ENCODE data around the gene ADAM12. TPM values are rescaled to one million over a fixed set of nuclear protein-coding genes. Genes with fewer than 3 reads are reported as not detected.

Gene ADAM12
- total and polyA plus RNA-seq, 2 donors from 2014 or later: 0.26 to 3.3 TPM

DNA sequence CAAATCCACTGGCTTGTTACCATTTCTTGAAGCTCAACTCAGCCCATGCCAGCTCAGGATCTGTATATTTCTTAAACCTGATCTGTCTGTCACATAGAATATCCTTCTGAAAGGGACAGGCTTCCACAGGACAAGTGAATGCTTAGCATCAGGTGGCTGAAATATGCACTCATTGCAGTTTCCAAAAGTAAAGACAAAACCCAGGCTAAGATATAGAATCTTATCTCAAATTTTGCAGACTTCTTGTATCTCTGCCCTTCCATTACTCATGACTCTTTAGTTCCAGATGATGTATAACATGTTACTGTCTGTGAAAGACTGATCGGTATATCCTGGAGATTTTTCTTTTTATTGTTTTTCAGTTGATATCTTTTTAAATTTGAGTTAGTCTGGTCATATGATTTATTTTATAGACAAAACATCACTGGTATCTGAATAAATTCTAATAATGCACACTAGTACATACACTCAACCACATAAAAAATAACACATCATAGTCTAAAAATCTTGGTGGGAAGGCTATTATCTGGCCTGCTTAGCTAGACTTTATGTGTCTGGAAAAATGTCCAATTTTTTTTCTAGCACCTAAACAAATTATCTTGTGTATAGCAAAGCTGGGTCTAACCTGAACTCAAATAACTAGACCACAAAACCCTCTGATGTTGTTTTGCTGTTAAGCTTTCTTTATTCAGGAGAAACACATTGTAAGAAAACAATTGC, 182.6 kb downstream of the ADAM12 start:
- intact Hi-C loops (cut with DNase I): no loop called here
- no peak for DNase-seq
- TF ChIP-seq, protein P1, sequence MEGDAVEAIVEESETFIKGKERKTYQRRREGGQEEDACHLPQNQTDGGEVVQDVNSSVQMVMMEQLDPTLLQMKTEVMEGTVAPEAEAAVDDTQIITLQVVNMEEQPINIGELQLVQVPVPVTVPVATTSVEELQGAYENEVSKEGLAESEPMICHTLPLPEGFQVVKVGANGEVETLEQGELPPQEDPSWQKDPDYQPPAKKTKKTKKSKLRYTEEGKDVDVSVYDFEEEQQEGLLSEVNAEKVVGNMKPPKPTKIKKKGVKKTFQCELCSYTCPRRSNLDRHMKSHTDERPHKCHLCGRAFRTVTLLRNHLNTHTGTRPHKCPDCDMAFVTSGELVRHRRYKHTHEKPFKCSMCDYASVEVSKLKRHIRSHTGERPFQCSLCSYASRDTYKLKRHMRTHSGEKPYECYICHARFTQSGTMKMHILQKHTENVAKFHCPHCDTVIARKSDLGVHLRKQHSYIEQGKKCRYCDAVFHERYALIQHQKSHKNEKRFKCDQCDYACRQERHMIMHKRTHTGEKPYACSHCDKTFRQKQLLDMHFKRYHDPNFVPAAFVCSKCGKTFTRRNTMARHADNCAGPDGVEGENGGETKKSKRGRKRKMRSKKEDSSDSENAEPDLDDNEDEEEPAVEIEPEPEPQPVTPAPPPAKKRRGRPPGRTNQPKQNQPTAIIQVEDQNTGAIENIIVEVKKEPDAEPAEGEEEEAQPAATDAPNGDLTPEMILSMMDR (IDR thresholded peaks at IDR 0.05; ENCODE audit: borderline replicate concordance, extremely low read depth, insufficient read depth): no peak

DNA sequence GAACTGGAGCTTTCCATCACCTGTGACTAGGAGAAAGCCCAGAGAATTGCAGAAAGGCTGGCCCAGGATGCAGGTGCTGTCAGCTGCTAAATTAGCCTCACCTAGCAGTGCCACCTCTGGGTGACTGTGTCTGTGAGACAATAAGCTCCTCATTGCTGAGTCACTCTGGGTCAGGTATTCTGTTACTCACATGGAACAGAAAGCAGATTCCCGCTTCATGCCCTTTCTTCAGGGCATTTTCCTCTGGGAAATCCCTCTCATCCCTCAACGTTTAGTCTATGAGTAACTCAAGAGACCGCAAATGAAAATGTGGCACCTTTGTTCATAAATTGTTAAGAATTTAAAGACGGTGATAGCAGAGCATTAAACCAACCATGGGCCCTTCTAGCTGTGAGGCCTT, 184.0 kb downstream of the ADAM12 start:
- Histone ChIP-seq H3K27ac (ENCODE audit: low read depth in 2 of 2, low read length in 2 of 2) (no peak overlapping the region), H3K9me3 (ENCODE audit: control insufficient read depth in 2 of 3, insufficient read depth in 1 of 3, low read length in 3 of 3) (no peaks in the 10 kb centered on the region), H3K4me3 (ENCODE audit: low read length in 3 of 3) (no peak overlapping the region), H3K36me3 (ENCODE audit: control insufficient read depth in 2 of 3, insufficient read depth in 3 of 3, low read length in 3 of 3) (no peaks in the 10 kb centered on the region), H3K4me1 (ENCODE audit: control insufficient read depth in 2 of 3, insufficient read depth in 2 of 3, low read depth in 1 of 3, low read length in 3 of 3) (no peaks in the 10 kb centered on the region), H3K9ac (ENCODE audit: low read length in 3 of 3) (no peak overlapping the region), H3K27me3 (ENCODE audit: control insufficient read depth, insufficient read depth, low read length) (no peaks in the 10 kb centered on the region)
- no peak for FAIRE-seq
- TF ChIP-seq, protein P1 (IDR thresholded peaks at IDR 0.05; ENCODE audit: borderline replicate concordance, extremely low read depth, insufficient read depth): no peak
- no peak for DNase-seq
- intact Hi-C loops (cut with DNase I): no loop called here

More for the DNA sequence above, 182.6 kb downstream of the ADAM12 start:
- H3K4me1 ChIP-seq (ENCODE audit: control insufficient read depth in 2 of 3, insufficient read depth in 2 of 3, low read depth in 1 of 3, low read length in 3 of 3): no peaks in the 10 kb centered on the region
- no peaks in the 10 kb centered on the region for H3K27me3 ChIP-seq (ENCODE audit: control insufficient read depth, insufficient read depth, low read length)
- no peak for FAIRE-seq
- H3K36me3 ChIP-seq (ENCODE audit: control insufficient read depth in 2 of 3, insufficient read depth in 3 of 3, low read length in 3 of 3): no peaks in the 10 kb centered on the region
- no peaks in the 10 kb centered on the region for H3K9me3 ChIP-seq (ENCODE audit: control insufficient read depth in 2 of 3, insufficient read depth in 1 of 3, low read length in 3 of 3)
- no peak overlapping the region for H3K27ac ChIP-seq (ENCODE audit: low read depth in 2 of 2, low read length in 2 of 2)
- H3K9ac ChIP-seq (ENCODE audit: low read length in 3 of 3): no peak overlapping the region
- H3K4me3 ChIP-seq (ENCODE audit: low read length in 3 of 3): no peak overlapping the region

DNA sequence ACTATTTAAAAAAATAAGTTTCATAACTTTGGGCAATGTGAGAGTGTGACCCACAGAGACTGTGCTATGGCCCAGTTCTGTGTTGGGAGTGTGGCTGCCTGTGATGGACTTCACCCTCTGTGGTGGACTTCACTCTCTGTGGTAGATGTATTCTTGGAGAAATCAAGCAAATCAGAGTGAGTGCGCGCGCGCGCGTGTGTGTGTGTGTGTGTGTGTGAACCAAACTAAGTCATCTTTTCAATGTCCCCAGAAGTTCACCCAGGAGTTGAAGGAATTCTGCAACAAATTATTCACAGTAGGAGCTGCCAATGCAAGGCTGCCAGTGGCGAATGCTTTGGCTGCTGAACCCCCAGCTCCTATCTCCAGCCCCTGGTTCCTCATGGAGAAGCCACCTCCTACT, 184.5 kb downstream of the ADAM12 start:
- intact Hi-C loops (cut with DNase I): no loop called here
- TF ChIP-seq, protein P1 (IDR thresholded peaks at IDR 0.05; ENCODE audit: borderline replicate concordance, extremely low read depth, insufficient read depth): no peak
- no peaks in the 10 kb centered on the region for H3K9me3 ChIP-seq (ENCODE audit: control insufficient read depth in 2 of 3, insufficient read depth in 1 of 3, low read length in 3 of 3)
- H3K27ac ChIP-seq (ENCODE audit: low read depth in 2 of 2, low read length in 2 of 2): no peak overlapping the region
- DNase-seq (peak in 1 of 5 donors; percentile 39), FAIRE-seq (no peak)
- no peaks in the 10 kb centered on the region for H3K27me3 ChIP-seq (ENCODE audit: control insufficient read depth, insufficient read depth, low read length)
- H3K36me3 ChIP-seq (ENCODE audit: control insufficient read depth in 2 of 3, insufficient read depth in 3 of 3, low read length in 3 of 3): no peaks in the 10 kb centered on the region
- H3K4me3 ChIP-seq (ENCODE audit: low read length in 3 of 3): no peak overlapping the region
- H3K4me1 ChIP-seq (ENCODE audit: control insufficient read depth in 2 of 3, insufficient read depth in 2 of 3, low read depth in 1 of 3, low read length in 3 of 3): no peaks in the 10 kb centered on the region
- H3K9ac ChIP-seq (ENCODE audit: low read length in 3 of 3): no peak overlapping the region
